Colon (tissue), 2 donors: ENCODE measurements around the gene ARHGAP33.

Experiments used
- FAIRE-seq: peaks from 2 replicates; lab custom pipeline; 2012; peaks lifted over from hg19 to GRCh38; lab: Jason Lieb, UNC
- donor health status: control.
- donor health status: control.

Gene ARHGAP33, protein sequence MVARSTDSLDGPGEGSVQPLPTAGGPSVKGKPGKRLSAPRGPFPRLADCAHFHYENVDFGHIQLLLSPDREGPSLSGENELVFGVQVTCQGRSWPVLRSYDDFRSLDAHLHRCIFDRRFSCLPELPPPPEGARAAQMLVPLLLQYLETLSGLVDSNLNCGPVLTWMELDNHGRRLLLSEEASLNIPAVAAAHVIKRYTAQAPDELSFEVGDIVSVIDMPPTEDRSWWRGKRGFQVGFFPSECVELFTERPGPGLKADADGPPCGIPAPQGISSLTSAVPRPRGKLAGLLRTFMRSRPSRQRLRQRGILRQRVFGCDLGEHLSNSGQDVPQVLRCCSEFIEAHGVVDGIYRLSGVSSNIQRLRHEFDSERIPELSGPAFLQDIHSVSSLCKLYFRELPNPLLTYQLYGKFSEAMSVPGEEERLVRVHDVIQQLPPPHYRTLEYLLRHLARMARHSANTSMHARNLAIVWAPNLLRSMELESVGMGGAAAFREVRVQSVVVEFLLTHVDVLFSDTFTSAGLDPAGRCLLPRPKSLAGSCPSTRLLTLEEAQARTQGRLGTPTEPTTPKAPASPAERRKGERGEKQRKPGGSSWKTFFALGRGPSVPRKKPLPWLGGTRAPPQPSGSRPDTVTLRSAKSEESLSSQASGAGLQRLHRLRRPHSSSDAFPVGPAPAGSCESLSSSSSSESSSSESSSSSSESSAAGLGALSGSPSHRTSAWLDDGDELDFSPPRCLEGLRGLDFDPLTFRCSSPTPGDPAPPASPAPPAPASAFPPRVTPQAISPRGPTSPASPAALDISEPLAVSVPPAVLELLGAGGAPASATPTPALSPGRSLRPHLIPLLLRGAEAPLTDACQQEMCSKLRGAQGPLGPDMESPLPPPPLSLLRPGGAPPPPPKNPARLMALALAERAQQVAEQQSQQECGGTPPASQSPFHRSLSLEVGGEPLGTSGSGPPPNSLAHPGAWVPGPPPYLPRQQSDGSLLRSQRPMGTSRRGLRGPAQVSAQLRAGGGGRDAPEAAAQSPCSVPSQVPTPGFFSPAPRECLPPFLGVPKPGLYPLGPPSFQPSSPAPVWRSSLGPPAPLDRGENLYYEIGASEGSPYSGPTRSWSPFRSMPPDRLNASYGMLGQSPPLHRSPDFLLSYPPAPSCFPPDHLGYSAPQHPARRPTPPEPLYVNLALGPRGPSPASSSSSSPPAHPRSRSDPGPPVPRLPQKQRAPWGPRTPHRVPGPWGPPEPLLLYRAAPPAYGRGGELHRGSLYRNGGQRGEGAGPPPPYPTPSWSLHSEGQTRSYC

DNA sequence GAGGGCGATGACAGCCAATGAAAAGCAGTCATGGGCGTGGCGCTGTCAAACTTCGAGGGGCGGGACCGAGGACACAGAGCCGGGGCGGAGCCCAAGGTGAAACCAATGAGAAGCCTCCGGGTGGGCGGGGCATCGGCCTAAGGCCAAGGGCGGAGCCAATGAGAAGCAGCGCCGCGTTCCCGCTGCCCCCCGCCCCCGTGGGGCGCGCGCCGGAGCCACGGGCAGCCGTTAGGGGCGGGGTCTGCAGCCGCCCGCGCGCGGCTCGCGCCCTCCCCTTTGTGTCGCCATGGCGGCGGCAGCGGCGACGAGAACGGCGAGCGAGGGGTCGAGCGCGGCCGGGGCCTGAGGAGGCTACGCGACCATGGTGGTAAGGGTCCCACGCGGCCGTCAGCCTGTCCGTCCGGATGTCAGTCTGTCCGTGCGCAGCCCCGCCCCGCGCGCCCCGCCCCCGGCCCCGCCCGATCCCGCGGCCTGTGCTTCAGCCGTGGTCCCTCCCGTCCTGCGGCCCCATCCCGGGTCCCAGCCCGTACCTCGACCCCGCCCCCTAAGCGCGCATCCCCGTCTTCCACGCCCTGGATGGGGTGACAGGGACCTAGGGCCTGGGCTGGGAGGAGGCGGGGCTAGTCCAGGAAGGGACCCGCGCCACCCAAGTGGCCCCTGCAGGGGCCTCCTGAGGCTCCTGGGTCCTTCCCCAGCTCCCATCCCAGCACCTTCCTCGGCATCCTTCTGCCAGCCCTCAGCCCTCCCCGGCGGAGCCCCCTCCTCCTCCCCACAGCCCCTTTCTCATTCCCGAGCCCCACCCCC, at the start of gene ARHGAP33:
Gene ARHGAP33 (plus strand): TSS at position 267 of the 804 bp plus-strand sequence. CDS start 95 bp downstream, at position 362.
- FAIRE-seq = no peak

GRCh38 chr19:35727053-35727955, 48.1 kb upstream of the ARHGAP33 start:
- no peak for FAIRE-seq

- FAIRE-seq = no peak
These were observed 47.2 kb upstream of the ARHGAP33 start for GRCh38 chr19:35727956-35728706.

- FAIRE-seq = no peak
These were observed 46.3 kb upstream of the ARHGAP33 start for GRCh38 chr19:35729021-35729420.

DNA sequence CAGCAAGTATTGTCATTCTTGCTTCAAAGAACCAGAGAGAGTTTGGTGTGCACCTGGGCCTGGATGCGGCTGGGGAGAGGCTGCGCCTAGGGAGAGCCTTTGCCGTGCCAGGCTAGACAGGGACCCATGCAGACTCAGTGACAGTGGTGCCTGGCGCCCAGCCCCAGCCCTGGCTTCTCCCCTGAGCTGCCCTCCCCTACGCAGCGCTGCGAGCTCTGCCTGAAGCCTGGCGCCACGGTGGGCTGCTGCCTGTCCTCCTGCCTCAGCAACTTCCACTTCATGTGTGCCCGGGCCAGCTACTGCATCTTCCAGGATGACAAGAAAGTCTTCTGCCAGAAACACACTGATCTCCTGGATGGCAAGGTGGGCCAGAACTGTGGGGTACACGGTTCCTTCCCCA, 45.6 kb upstream of the ARHGAP33 start:
- FAIRE-seq = no peak

GRCh38 chr19:35730326-35730725, 45.0 kb upstream of the ARHGAP33 start:
- no peak for FAIRE-seq

- FAIRE-seq = no peak
These were observed 44.0 kb upstream of the ARHGAP33 start for GRCh38 chr19:35731353-35731752.

- FAIRE-seq = no peak
These were observed 43.5 kb upstream of the ARHGAP33 start for GRCh38 chr19:35731779-35732405.

DNA sequence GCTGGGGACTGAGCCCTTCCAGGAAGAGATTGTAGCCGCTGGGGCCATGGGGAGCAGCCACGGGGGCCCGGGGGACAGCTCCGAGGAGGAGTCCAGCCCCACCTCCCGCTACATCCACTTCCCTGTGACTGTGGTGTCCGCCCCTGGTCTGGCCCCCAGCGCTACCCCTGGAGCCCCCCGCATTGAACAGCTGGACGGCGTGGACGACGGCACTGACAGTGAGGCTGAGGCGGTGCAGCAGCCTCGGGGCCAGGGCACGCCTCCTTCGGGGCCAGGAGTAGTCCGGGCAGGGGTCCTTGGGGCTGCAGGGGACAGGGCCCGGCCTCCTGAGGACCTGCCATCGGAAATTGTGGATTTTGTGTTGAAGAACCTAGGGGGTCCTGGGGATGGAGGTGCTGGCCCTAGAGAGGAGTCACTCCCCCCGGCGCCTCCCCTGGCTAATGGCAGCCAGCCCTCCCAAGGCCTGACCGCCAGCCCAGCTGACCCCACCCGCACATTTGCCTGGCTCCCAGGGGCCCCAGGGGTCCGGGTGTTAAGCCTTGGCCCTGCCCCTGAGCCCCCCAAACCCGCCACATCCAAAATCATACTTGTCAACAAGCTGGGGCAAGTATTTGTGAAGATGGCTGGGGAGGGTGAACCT, 42.7 kb upstream of the ARHGAP33 start:
- FAIRE-seq = no peak

GRCh38 chr19:35733180-35734125, 41.9 kb upstream of the ARHGAP33 start:
- FAIRE-seq = no peak

DNA sequence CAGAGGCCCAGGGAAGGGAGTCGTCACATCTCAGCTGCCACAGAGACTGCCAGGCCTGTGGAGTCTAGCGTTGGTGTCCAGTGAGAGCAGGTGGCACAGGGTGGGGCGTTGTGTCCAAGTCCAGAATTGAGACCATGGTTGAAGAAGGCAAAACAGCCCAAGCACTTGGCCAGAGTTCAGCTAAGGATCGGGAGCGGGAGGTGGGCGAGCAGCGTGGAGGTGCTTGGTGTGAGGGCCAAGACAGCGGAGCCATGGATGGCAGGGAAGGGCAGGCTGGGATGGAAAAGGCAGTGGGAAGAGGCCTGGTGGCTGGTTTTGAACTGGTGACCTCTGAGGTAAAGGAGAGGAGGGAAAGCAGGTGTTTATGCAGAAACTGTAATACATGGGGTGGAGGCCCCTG, 41.1 kb upstream of the ARHGAP33 start:
- FAIRE-seq = no peak

- FAIRE-seq = no peak
These were observed 40.5 kb upstream of the ARHGAP33 start for GRCh38 chr19:35734889-35735288.

DNA sequence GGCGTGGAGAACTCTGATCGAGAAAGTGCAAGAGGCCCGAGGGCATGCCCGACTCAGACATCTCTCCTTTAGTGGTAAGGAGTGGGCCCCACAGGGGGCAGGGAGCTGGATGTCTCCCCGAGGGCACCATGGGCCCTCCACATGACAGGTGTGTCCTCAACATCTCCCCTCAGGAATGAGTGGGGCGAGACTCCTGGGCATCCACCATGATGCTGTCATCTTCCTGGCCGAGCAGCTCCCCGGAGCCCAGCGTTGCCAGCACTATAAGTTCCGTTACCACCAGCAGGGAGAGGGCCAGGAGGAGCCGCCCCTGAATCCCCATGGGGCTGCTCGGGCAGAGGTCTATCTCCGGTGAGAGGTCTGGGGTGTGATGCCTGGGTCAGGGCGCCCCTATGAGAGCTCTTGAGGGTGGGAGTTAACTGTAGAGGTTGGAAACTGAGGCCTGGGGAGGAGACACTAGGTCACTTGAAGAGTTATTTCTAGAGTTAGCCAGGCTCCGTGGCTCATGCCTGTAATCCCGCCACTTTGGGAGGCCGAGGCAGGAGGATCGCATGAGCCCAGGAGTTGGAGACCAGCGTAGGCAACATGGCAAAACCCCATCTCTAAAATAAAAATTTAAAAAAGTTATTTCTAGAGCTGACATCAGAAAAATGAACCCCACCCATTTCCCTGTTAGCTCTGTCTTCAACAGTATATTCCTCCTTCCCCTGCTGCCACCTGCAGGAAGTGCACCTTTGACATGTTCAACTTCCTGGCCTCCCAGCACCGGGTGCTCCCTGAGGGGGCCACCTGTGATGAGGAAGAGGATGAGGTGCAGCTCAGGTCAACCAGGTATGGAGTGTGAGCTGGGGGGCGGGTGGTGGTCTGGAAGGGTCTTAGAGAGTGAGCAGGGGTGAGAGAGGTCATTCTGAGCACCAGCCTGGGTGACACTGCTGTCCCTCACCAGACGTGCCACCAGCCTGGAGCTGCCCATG, 38.2 kb upstream of the ARHGAP33 start:
- FAIRE-seq = no peak

- no peak for FAIRE-seq
These were observed 37.1 kb upstream of the ARHGAP33 start for GRCh38 chr19:35738021-35738886.

DNA sequence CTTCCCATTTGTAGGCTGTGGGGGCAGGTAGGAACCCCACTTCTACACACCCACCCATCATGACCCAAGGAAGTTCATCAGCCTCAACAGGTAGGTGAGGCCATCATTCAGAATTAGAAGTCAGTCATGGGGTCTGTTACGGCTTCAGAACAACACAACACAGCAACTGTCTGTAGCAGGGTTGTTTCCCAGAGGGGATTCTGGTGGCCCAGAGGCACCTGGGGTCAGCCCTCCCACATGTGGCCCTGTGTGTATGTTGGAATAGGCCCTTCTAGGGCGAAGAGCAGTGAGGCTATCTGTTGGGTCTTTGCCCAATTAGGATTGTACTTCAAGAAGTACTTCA, 36.5 kb upstream of the ARHGAP33 start:
- no peak for FAIRE-seq
